A549 treated with Hydrocortisone at 1 μM for 4 hours (cell line): ENCODE measurements around the gene TAS2R10. TPM values are rescaled to one million over a fixed set of nuclear protein-coding genes. Genes with fewer than 3 reads are reported as not detected.

ENCODE experiments used
- total RNA-seq: library from RNA; stranded (reverse); fragments of 200-300 nt; extraction: Qiagen RNA extraction; gene quantifications from 5 replicates; pipeline ENCODE4 v1.2.3, GENCODE V29; 2022

The TAS2R10 gene
- total RNA-seq = 0.08 to 0.10 TPM in 2 of 5 replicates, not detected in the others

GRCh38 chr12:10826258-10826657 is at the start of gene TAS2R10:
Gene TAS2R10, minus strand, starts transcription at chr12:10826358. Its CDS starts 89 bp downstream, at chr12:10826269.

GRCh38 chr12:10849425-10849878 is 23.3 kb upstream of the TAS2R10 start, which contains the start of gene PRR4:
Gene PRR4, minus strand, starts transcription at chr12:10849475. Its CDS starts 38 bp downstream, at chr12:10849437.

GRCh38 chr12:10810068-10810467 is 16.1 kb downstream of the TAS2R10 start, which contains the start of gene TAS2R9:
Gene TAS2R9, minus strand, starts transcription at chr12:10810168. Its CDS starts 93 bp downstream, at chr12:10810075.

GRCh38 chr12:10807186-10807585 is 19.0 kb downstream of the TAS2R10 start, which contains the start of gene TAS2R8:
Gene TAS2R8, minus strand, starts transcription at chr12:10807286. Its CDS starts 306 bp downstream, at chr12:10806980.

GRCh38 chr12:10802587-10802986 is 23.6 kb downstream of the TAS2R10 start, which contains the start of gene TAS2R7:
Gene TAS2R7, minus strand, starts transcription at chr12:10802627. Its CDS starts 57 bp downstream, at chr12:10802570.

Other genes starting within 250 kb of the TAS2R10 start
- 45.9 to 55.4 TPM (median 48.7 TPM) in 5 replicates for gene MAGOHB, start 212.7 kb downstream of the TAS2R10 start, total RNA-seq
- gene STYK1, start 152.3 kb downstream of the TAS2R10 start, total RNA-seq = 0.08 to 0.41 TPM (median 0.22 TPM) in 5 replicates
- gene YBX3, start 103.0 kb downstream of the TAS2R10 start, total RNA-seq = 254 to 269 TPM (median 257 TPM) in 5 replicates
- not detected in 5 replicates for gene TAS2R7, start 23.7 kb downstream of the TAS2R10 start, total RNA-seq
- not detected in 5 replicates for gene TAS2R8, start 19.1 kb downstream of the TAS2R10 start, total RNA-seq
- gene TAS2R9, start 16.2 kb downstream of the TAS2R10 start, total RNA-seq = not detected in 5 replicates
- 1.6 to 3.3 TPM (median 2.6 TPM) in 5 replicates for gene PRR4, start 23.1 kb upstream of the TAS2R10 start, total RNA-seq
- 2.0 to 3.3 TPM (median 3.1 TPM) in 5 replicates for gene PRH1, start 57.9 kb upstream of the TAS2R10 start, total RNA-seq
- gene TAS2R13, start 83.2 kb upstream of the TAS2R10 start, total RNA-seq = not detected in 5 replicates
- 0.29 to 0.47 TPM in 2 of 5 replicates, not detected in the others for gene PRH2, start 102.9 kb upstream of the TAS2R10 start, total RNA-seq
- 0.43 to 0.70 TPM (median 0.48 TPM) in 5 replicates for gene TAS2R14, start 112.9 kb upstream of the TAS2R10 start, total RNA-seq
- not detected in 5 replicates for gene TAS2R50, start 160.6 kb upstream of the TAS2R10 start, total RNA-seq
- 0.07 to 0.20 TPM (median 0.14 TPM) in 3 of 5 replicates, not detected in the others for gene TAS2R20, start 171.9 kb upstream of the TAS2R10 start, total RNA-seq
- 0.13 to 0.17 TPM (median 0.14 TPM) in 3 of 5 replicates, not detected in the others for gene TAS2R19, start 196.3 kb upstream of the TAS2R10 start, total RNA-seq
- 0.10 to 0.22 TPM in 2 of 5 replicates, not detected in the others for gene TAS2R31, start 205.0 kb upstream of the TAS2R10 start, total RNA-seq
- gene TAS2R46, start 235.9 kb upstream of the TAS2R10 start, total RNA-seq = not detected in 5 replicates